Measurements from ENCODE around the gene C19orf38. TPM values are rescaled to one million over a fixed set of nuclear protein-coding genes. Genes with fewer than 3 reads are reported as not detected.

Gene C19orf38
- total and polyA plus RNA-seq, 9 donors: 0.52 to 4.1 (median 1.0) TPM

- H3K36me3 ChIP-seq: no peaks in the 10 kb centered on the region
- TF ChIP-seq EP300 (IDR thresholded peaks at IDR 0.05): no peak
- intact Hi-C loops (cut with DNase I): no loop called here
- WGBS, 3 donors: 95% methylated on average over 27 of the region's 27 CpGs
- H3K4me3 ChIP-seq: no peak overlapping the region
- H3K9me3 ChIP-seq: no peaks in the 10 kb centered on the region
- H3K27ac ChIP-seq: peak overlapping the region in 1 of 2 donors; percentile 84
- H3K27me3 ChIP-seq: no peaks in the 10 kb centered on the region
- peaks cover 6% of the 10 kb centered on the region for H3K4me1 ChIP-seq (ENCODE audit: insufficient read depth)
- DNase-seq: no peak
Measured at GRCh38 chr19:10819124-10820060, 28.8 kb upstream of the C19orf38 start.

DNA sequence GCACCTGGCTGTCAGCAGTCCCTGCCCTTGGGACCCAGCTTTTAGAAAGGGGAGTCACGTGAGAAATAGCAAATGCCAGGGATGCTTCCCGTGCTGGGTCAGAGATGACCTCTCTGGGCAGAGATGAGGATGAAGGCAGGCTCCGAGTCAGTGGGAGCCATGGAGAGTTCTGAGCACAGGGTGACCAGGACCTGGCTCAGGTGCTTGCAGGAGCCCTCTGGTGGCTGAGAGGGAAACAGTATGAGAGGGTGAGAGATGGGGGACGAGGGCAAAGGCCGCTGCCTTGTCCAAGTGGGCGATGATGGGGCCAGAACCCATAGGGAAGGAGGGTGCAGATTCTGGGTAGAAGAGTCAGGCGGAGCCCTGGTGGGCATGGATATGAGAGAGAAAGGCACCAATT is 28.0 kb upstream of the C19orf38 start:
- no peaks in the 10 kb centered on the region for H3K9me3 ChIP-seq
- TF ChIP-seq POLR2A (IDR thresholded peaks at IDR 0.05): no peak
- no peak for TF ChIP-seq EP300 (IDR thresholded peaks at IDR 0.05)
- TF ChIP-seq, protein P1, sequence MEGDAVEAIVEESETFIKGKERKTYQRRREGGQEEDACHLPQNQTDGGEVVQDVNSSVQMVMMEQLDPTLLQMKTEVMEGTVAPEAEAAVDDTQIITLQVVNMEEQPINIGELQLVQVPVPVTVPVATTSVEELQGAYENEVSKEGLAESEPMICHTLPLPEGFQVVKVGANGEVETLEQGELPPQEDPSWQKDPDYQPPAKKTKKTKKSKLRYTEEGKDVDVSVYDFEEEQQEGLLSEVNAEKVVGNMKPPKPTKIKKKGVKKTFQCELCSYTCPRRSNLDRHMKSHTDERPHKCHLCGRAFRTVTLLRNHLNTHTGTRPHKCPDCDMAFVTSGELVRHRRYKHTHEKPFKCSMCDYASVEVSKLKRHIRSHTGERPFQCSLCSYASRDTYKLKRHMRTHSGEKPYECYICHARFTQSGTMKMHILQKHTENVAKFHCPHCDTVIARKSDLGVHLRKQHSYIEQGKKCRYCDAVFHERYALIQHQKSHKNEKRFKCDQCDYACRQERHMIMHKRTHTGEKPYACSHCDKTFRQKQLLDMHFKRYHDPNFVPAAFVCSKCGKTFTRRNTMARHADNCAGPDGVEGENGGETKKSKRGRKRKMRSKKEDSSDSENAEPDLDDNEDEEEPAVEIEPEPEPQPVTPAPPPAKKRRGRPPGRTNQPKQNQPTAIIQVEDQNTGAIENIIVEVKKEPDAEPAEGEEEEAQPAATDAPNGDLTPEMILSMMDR (IDR thresholded peaks at IDR 0.05): no peak
- 84 to 86% (median 84%) methylated on average over 7 of the region's 7 CpGs for WGBS, 3 donors
- no peak for DNase-seq
- H3K4me3 ChIP-seq: no peak overlapping the region
- H3K27me3 ChIP-seq: no peaks in the 10 kb centered on the region
- peaks cover 6% of the 10 kb centered on the region for H3K4me1 ChIP-seq (ENCODE audit: insufficient read depth)
- intact Hi-C loops (cut with DNase I): no loop called here
- no peak overlapping the region for H3K27ac ChIP-seq
- H3K36me3 ChIP-seq: no peaks in the 10 kb centered on the region

DNA sequence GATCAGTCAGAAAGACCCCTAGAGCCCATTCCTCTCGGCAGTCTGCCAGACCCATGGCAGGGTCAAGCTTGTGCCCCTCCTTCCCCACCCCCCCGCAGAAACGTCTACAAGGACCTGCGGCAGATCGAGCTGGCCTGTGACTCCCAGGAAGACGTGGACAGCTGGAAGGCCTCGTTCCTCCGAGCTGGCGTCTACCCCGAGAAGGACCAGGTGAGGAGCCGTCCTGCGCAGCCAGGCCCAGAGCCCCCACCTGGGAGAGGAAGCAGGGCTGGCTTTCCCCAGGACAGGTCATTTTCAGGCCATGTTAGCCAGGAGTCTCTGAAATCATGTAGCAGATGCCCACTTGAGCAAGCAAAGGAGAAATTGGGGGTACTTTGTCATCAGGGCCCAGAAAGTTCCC is 24.5 kb upstream of the C19orf38 start:
- 83 to 86% (median 84%) methylated on average over 9 to 12 of the region's 12 CpGs for WGBS, 3 donors
- no peak for DNase-seq
- H3K27ac ChIP-seq: no peak overlapping the region
- H3K36me3 ChIP-seq: no peaks in the 10 kb centered on the region
- H3K4me3 ChIP-seq: no peak overlapping the region
- intact Hi-C loops (cut with DNase I): no loop called here
- no peaks in the 10 kb centered on the region for H3K27me3 ChIP-seq
- no peak for TF ChIP-seq EP300 (IDR thresholded peaks at IDR 0.05)
- TF ChIP-seq, protein P1 (IDR thresholded peaks at IDR 0.05): no peak
- no peak for TF ChIP-seq POLR2A (IDR thresholded peaks at IDR 0.05)
- no peaks in the 10 kb centered on the region for H3K4me1 ChIP-seq (ENCODE audit: insufficient read depth)
- no peaks in the 10 kb centered on the region for H3K9me3 ChIP-seq

DNA sequence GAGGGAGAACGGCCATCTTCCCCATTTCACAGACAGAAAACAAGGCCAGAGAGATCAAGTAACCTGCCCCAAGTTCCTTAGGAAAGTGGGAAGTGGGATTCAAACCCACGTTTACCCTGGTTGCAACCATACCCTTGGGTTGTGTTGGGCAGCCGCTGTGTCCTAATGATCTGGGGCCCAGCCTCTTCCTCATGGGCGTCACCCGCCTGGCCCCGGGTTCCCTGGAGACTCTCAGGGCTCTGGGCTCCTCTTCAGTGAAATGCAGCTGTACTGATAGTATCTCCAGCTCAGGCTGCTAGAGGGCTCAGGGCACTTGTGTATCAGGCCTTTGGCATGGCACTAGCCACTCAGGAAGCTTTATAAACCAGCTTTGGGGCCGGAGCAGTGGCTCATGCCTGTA is 22.0 kb upstream of the C19orf38 start:
- TF ChIP-seq POLR2A (IDR thresholded peaks at IDR 0.05) (no peak), EP300 (IDR thresholded peaks at IDR 0.05) (no peak)
- WGBS, 3 donors: 92 to 93% (median 93%) methylated on average over 7 of the region's 7 CpGs
- no peak for DNase-seq
- Histone ChIP-seq H3K4me3 (no peak overlapping the region), H3K9me3 (no peaks in the 10 kb centered on the region), H3K27ac (no peak overlapping the region), H3K36me3 (no peaks in the 10 kb centered on the region), H3K27me3 (no peaks in the 10 kb centered on the region), H3K4me1 (ENCODE audit: insufficient read depth) (no peaks in the 10 kb centered on the region)
- intact Hi-C loops (cut with DNase I): no loop called here

GRCh38 chr19:10826846-10827245 is 21.4 kb upstream of the C19orf38 start:
- Histone ChIP-seq H3K4me1 (ENCODE audit: insufficient read depth) (no peaks in the 10 kb centered on the region), H3K27ac (no peak overlapping the region), H3K27me3 (no peaks in the 10 kb centered on the region), H3K9me3 (no peaks in the 10 kb centered on the region), H3K4me3 (no peak overlapping the region), H3K36me3 (no peaks in the 10 kb centered on the region)
- DNase-seq: no peak
- WGBS, 3 donors: 83 to 86% (median 85%) methylated on average over 6 of the region's 6 CpGs
- intact Hi-C loops (cut with DNase I): no loop called here
- no peak for TF ChIP-seq EP300 (IDR thresholded peaks at IDR 0.05)
